Liver (tissue), 9 donors: ENCODE results near the gene OR51E1. TPM values are rescaled to one million over a fixed set of nuclear protein-coding genes. Genes with fewer than 3 reads are reported as not detected.

Experiments used
- DNase-seq: peaks from one replicate; pipeline ENCODE4 v3.0.0-alpha.2; 2017; ENCODE audit warnings: low spot score
- H3K27ac ChIP-seq, 2 donors: one replicate each; pipeline ENCODE4 v1.7.0; 2013; ENCODE audit warnings: inconsistent platforms in 2 of 2, low read length in 2 of 2, control low read depth in 1 of 2, low read depth in 1 of 2, mild to moderate bottlenecking in 1 of 2
- H3K27me3 ChIP-seq, 4 donors: one replicate each; pipeline versions ENCODE4 v1.6.1 to v1.7.0; 2013; ENCODE audit warnings: low read length in 3 of 4, inconsistent platforms in 1 of 4, mild to moderate bottlenecking in 1 of 4, moderate library complexity in 1 of 4; ENCODE audit not compliant: control insufficient read depth in 4 of 4, insufficient read depth in 4 of 4
- H3K36me3 ChIP-seq, 4 donors: one replicate each; pipeline versions ENCODE4 v1.6.1 to v1.7.0; 2013; ENCODE audit warnings: low read length in 3 of 4, mild to moderate bottlenecking in 3 of 4, low read depth in 1 of 4, moderate library complexity in 1 of 4; ENCODE audit not compliant: control insufficient read depth in 4 of 4, insufficient read depth in 3 of 4
- H3K4me1 ChIP-seq, 4 donors: one replicate each; pipeline versions ENCODE4 v1.6.1 to v1.7.0; 2013; ENCODE audit warnings: low read length in 3 of 4, mild to moderate bottlenecking in 3 of 4, moderate library complexity in 1 of 4; ENCODE audit not compliant: control insufficient read depth in 4 of 4, insufficient read depth in 4 of 4
- H3K4me3 ChIP-seq, 3 donors: one replicate each; pipeline versions ENCODE4 v1.6.1 to v1.7.0; 2013; ENCODE audit warnings: low read length in 3 of 3, control low read depth in 1 of 3, low read depth in 1 of 3, mild to moderate bottlenecking in 1 of 3
- H3K9ac ChIP-seq, 2 donors: one replicate each; pipeline ENCODE4 v1.7.0; 2013; ENCODE audit warnings: low read length in 2 of 2, mild to moderate bottlenecking in 2 of 2, moderate library complexity in 2 of 2, control low read depth in 1 of 2, low read depth in 1 of 2
- H3K9me3 ChIP-seq, 4 donors: one replicate each; pipeline versions ENCODE4 v1.6.1 to v1.7.0; 2013; ENCODE audit warnings: low read length in 3 of 4; ENCODE audit not compliant: control insufficient read depth in 4 of 4
- EGR1 ChIP-seq, 2 donors: IDR thresholded peaks; 2 replicates each; pipeline ENCODE4 v1.6.1; 2016 to 2018; ENCODE audit warnings: antibody characterized with exemption in 2 of 2, low read depth in 2 of 2
- FOXA1 ChIP-seq: IDR thresholded peaks from 2 replicates; pipeline ENCODE4 v1.6.1; 2016; ENCODE audit warnings: antibody characterized with exemption
- FOXA2 ChIP-seq: IDR thresholded peaks from 2 replicates; pipeline ENCODE4 v1.6.1; 2016; ENCODE audit warnings: antibody characterized with exemption
- GABPA ChIP-seq, 2 donors: IDR thresholded peaks in 1 of 2; conservative IDR thresholded peaks in 1 of 2; 2 replicates each; pipeline ENCODE4 v1.6.1; 2016; ENCODE audit warnings: antibody characterized with exemption in 2 of 2, mild to moderate bottlenecking in 1 of 2, moderate library complexity in 1 of 2
- HNF4G ChIP-seq: IDR thresholded peaks from 2 replicates; pipeline ENCODE4 v1.6.1; 2016; ENCODE audit warnings: antibody characterized with exemption
- JUND ChIP-seq, 2 donors: IDR thresholded peaks; 2 replicates each; pipeline ENCODE4 v1.6.1; 2016; ENCODE audit warnings: antibody characterized with exemption in 2 of 2
- NR2F2 ChIP-seq: IDR thresholded peaks from 2 replicates; pipeline ENCODE4 v1.6.1; 2016; ENCODE audit warnings: antibody characterized with exemption
- RAD21 ChIP-seq, 2 donors: IDR thresholded peaks; 2 replicates each; pipeline ENCODE4 v1.6.1; 2016; ENCODE audit warnings: antibody characterized with exemption in 2 of 2, mild to moderate bottlenecking in 2 of 2
- REST ChIP-seq: IDR thresholded peaks from 2 replicates; pipeline ENCODE4 v1.6.1; 2016; ENCODE audit warnings: antibody characterized with exemption, mild to moderate bottlenecking
- RXRA ChIP-seq, 2 donors: IDR thresholded peaks; 2 replicates each; pipeline ENCODE4 v1.6.1; 2017 to 2018; ENCODE audit warnings: antibody characterized with exemption in 2 of 2, mild to moderate bottlenecking in 1 of 2
- SP1 ChIP-seq: IDR thresholded peaks from 2 replicates; pipeline ENCODE4 v1.6.1; 2018; ENCODE audit warnings: antibody characterized with exemption, mild to moderate bottlenecking
- TAF1 ChIP-seq: conservative IDR thresholded peaks from 2 replicates; pipeline ENCODE4 v1.6.1; 2016; ENCODE audit warnings: antibody characterized with exemption, mild to moderate bottlenecking
- YY1 ChIP-seq: IDR thresholded peaks from 2 replicates; pipeline ENCODE4 v1.6.1; 2016; ENCODE audit warnings: antibody characterized with exemption, mild to moderate bottlenecking
- ZBTB33 ChIP-seq: IDR thresholded peaks from 2 replicates; pipeline ENCODE4 v1.6.1; 2016; ENCODE audit warnings: antibody characterized with exemption
- WGBS: extraction: QIAGEN DNeasy Blood & Tissue Kit; methylation state at CpG from one replicate; pipeline ENCODE4 v1.1.7; 2013; 5-methylcytosine and 5-hydroxymethylcytosine counted together
- polyA plus RNA-seq, 2 donors: library from polyadenylated mRNA; stranded (reverse) in 1 of 2; unstranded in 1 of 2; fragments of 200-250 nt in 1 of 2; fragments of >200 nt in 1 of 2; fragmentation: Nextera tagmentation in 1 of 2; extraction: Ambion mirVana in 1 of 2; gene quantifications; one replicate each; pipeline versions ENCODE4 v1.2.1 to v1.2.3, GENCODE V29; 2013 to 2015
- total RNA-seq, 2 donors: library from RNA; depleted of rRNA; stranded (reverse); fragments of >200 nt; gene quantifications; one replicate each; pipeline ENCODE4 v1.2.3, GENCODE V29; 2014
- TF ChIP-seq, protein P1 (sequence below): IDR thresholded peaks from 2 replicates; pipeline ENCODE4 v1.6.1; 2016; ENCODE audit warnings: antibody characterized with exemption
- TF ChIP-seq, protein P2 (sequence below): fragments of 150-350 bp; IDR thresholded peaks from 2 replicates; pipeline ENCODE4 v1.5.1; 2017; ENCODE audit warnings: improper control_type of control experiment, low read depth, low read length; ENCODE audit not compliant: missing input control
- TF ChIP-seq, protein P3 (sequence below): IDR thresholded peaks from 2 replicates; pipeline ENCODE4 v1.6.1; 2016; ENCODE audit warnings: antibody characterized with exemption
- donor health status: healthy.
- donor health status: healthy.
- donor health status: healthy.
- donor health status: healthy.
- donor health status: healthy.

Gene OR51E1
- total and polyA plus RNA-seq, 4 donors = 0.05 to 0.08 TPM; not detected in 2

GRCh38 chr11:4697585-4697984 lies 53.8 kb downstream of the OR51E1 start, which contains the start of gene OR51E2:
Gene OR51E2 (minus strand): TSS chr11:4697853. CDS start chr11:4682711, 15,142 bp downstream.
- no peak for TF ChIP-seq TAF1
- no peak for TF ChIP-seq SP1
- TF ChIP-seq ZBTB33 = no peak
- TF ChIP-seq, protein P1, sequence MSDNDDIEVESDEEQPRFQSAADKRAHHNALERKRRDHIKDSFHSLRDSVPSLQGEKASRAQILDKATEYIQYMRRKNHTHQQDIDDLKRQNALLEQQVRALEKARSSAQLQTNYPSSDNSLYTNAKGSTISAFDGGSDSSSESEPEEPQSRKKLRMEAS = no peak
- TF ChIP-seq FOXA1 = no peak
- no peak for TF ChIP-seq JUND (IDR thresholded peaks at IDR 0.05)
- TF ChIP-seq, protein P2, sequence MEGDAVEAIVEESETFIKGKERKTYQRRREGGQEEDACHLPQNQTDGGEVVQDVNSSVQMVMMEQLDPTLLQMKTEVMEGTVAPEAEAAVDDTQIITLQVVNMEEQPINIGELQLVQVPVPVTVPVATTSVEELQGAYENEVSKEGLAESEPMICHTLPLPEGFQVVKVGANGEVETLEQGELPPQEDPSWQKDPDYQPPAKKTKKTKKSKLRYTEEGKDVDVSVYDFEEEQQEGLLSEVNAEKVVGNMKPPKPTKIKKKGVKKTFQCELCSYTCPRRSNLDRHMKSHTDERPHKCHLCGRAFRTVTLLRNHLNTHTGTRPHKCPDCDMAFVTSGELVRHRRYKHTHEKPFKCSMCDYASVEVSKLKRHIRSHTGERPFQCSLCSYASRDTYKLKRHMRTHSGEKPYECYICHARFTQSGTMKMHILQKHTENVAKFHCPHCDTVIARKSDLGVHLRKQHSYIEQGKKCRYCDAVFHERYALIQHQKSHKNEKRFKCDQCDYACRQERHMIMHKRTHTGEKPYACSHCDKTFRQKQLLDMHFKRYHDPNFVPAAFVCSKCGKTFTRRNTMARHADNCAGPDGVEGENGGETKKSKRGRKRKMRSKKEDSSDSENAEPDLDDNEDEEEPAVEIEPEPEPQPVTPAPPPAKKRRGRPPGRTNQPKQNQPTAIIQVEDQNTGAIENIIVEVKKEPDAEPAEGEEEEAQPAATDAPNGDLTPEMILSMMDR = no peak
- no peak for TF ChIP-seq HNF4G
- no peak for TF ChIP-seq YY1
- TF ChIP-seq GABPA (IDR thresholded peaks at IDR 0.05 in 1 of 2, conservative IDR thresholded peaks at IDR 0.05 in 1 of 2) = no peak
- no peak for TF ChIP-seq RAD21 (IDR thresholded peaks at IDR 0.05)
- no peak for TF ChIP-seq EGR1 (IDR thresholded peaks at IDR 0.05; ENCODE audit: low read depth in 2 of 2)
- TF ChIP-seq NR2F2 = no peak
- no peak within 1 kb of the TSS for H3K4me3 ChIP-seq
- H3K27me3 ChIP-seq = no peaks in the 10 kb centered on the region
- no peaks in the 10 kb centered on the region for H3K36me3 ChIP-seq
- no peak for DNase-seq
- no peaks in the 10 kb centered on the region for H3K9me3 ChIP-seq
- no peak within 1 kb of the TSS for H3K9ac ChIP-seq
- WGBS = 67% methylated on average over 3 of the region's 3 CpGs
- no peak within 1 kb of the TSS for H3K27ac ChIP-seq
- no peaks in the 10 kb centered on the region for H3K4me1 ChIP-seq

GRCh38 chr11:4699697-4700435 lies 56.1 kb downstream of the OR51E1 start:
- Histone ChIP-seq H3K9me3 (no peaks in the 10 kb centered on the region), H3K27ac (no peak overlapping the region), H3K36me3 (no peaks in the 10 kb centered on the region), H3K4me3 (no peak overlapping the region), H3K27me3 (peaks cover 0 to 3% (median 0%) of the 10 kb centered on the region in 4 donors), H3K4me1 (no peaks in the 10 kb centered on the region), H3K9ac (no peak overlapping the region)
- WGBS = 80% methylated on average over 3 of the region's 3 CpGs
- no peak for DNase-seq
- TF ChIP-seq RXRA (IDR thresholded peaks at IDR 0.05) (no peak), SP1 (no peak), JUND (IDR thresholded peaks at IDR 0.05) (no peak), EGR1 (IDR thresholded peaks at IDR 0.05; ENCODE audit: low read depth in 2 of 2) (no peak), FOXA1 (no peak), NR2F2 (no peak), RAD21 (IDR thresholded peaks at IDR 0.05) (no peak), YY1 (no peak), GABPA (IDR thresholded peaks at IDR 0.05 in 1 of 2, conservative IDR thresholded peaks at IDR 0.05 in 1 of 2) (no peak), REST (no peak), FOXA2 (no peak), ZBTB33 (no peak)
- TF ChIP-seq, protein P3, sequence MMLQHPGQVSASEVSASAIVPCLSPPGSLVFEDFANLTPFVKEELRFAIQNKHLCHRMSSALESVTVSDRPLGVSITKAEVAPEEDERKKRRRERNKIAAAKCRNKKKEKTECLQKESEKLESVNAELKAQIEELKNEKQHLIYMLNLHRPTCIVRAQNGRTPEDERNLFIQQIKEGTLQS = no peak
- TF ChIP-seq, protein P1 = no peak
